ENCODE measurements around the gene IRF3.

- TF ChIP-seq POLR2A (IDR thresholded peaks at IDR 0.05) (no peak), CTCF (IDR thresholded peaks at IDR 0.05 in 8 of 11, conservative IDR thresholded peaks at IDR 0.05 in 3 of 11) (no peak)
These were observed 30.5 kb upstream of the IRF3 start for GRCh38 chr19:49696115-49696514.
